MM.1S (cell line): ENCODE data around the gene AP1B1.

Experiments used
- DNase-seq: peaks from one replicate; pipeline ENCODE4 v3.0.0-alpha.2; 2015
- H2AFZ ChIP-seq: fragments of 300-600 bp; sonication (generic); 2 replicates; pipeline ENCODE4 v1.6.0; 2016; ENCODE audit warnings: antibody characterized with exemption, low read length
- H3F3A ChIP-seq: fragments of 300-600 bp; sonication (generic); 2 replicates; pipeline ENCODE4 v1.6.1; 2016; ENCODE audit warnings: mild to moderate bottlenecking, antibody characterized with exemption, low read length, moderate library complexity, mixed read lengths; ENCODE audit not compliant: insufficient read depth
- H3K27ac ChIP-seq: fragments of 300-600 bp; sonication (generic); 2 replicates; pipeline ENCODE4 v1.5.1; 2016; ENCODE audit warnings: mild to moderate bottlenecking, low read length
- H3K27me3 ChIP-seq: fragments of 300-600 bp; sonication (generic); replicated peaks from 2 replicates; pipeline ENCODE4 v1.6.0; 2016; ENCODE audit warnings: low read length; ENCODE audit not compliant: insufficient read depth
- H3K36me3 ChIP-seq: fragments of 300-600 bp; sonication (generic); replicated peaks from 2 replicates; pipeline ENCODE4 v1.6.1; 2016; ENCODE audit warnings: mild to moderate bottlenecking, low read length, mixed read lengths; ENCODE audit not compliant: insufficient read depth
- H3K4me1 ChIP-seq: fragments of 300-600 bp; sonication (generic); 2 replicates; pipeline ENCODE4 v1.6.1; 2016; ENCODE audit warnings: low read length, mixed read lengths
- H3K4me2 ChIP-seq: fragments of 300-600 bp; sonication (generic); 2 replicates; pipeline ENCODE4 v1.6.0; 2016; ENCODE audit warnings: low read depth, low read length
- H3K4me3 ChIP-seq: fragments of 300-600 bp; sonication (generic); 2 replicates; pipeline ENCODE4 v1.5.1; 2016; ENCODE audit warnings: low read length, mixed read lengths
- H3K79me2 ChIP-seq: fragments of 300-600 bp; sonication (generic); 2 replicates; pipeline ENCODE4 v1.6.1; 2016; ENCODE audit warnings: mixed run types, low read length, mixed read lengths
- H3K9ac ChIP-seq: fragments of 300-600 bp; sonication (generic); 2 replicates; pipeline ENCODE4 v1.6.1; 2016; ENCODE audit warnings: low read length, mixed read lengths
- H3K9me2 ChIP-seq: fragments of 300-600 bp; sonication (generic); replicated peaks from 2 replicates; pipeline ENCODE4 v1.6.1; 2016; ENCODE audit warnings: mild to moderate bottlenecking, low read length, mixed read lengths; ENCODE audit not compliant: insufficient read depth
- H3K9me3 ChIP-seq: fragments of 300-600 bp; sonication (generic); replicated peaks from 2 replicates; pipeline ENCODE4 v1.6.1; 2016; ENCODE audit warnings: mild to moderate bottlenecking, low read length, mixed read lengths; ENCODE audit not compliant: insufficient read depth
- H4K20me1 ChIP-seq: fragments of 300-600 bp; sonication (generic); 2 replicates; pipeline ENCODE4 v1.6.1; 2016; ENCODE audit warnings: mild to moderate bottlenecking, low read length, moderate library complexity, mixed read lengths; ENCODE audit not compliant: insufficient read depth
- CTCF ChIP-seq: fragments of 300-600 bp; sonication (generic); IDR thresholded peaks from 2 replicates; pipeline ENCODE4 v1.5.1; 2016; ENCODE audit warnings: antibody characterized with exemption, low read length, mixed read lengths
- EZH2 ChIP-seq: fragments of 300-600 bp; sonication (generic); optimal IDR thresholded peaks from 2 replicates; pipeline ENCODE3; 2017; ENCODE audit warnings: low read depth, mild to moderate bottlenecking, antibody characterized with exemption, low read length, mixed read lengths
- EZH2phosphoT487 ChIP-seq: fragments of 300-600 bp; sonication (generic); IDR thresholded peaks from 2 replicates; pipeline ENCODE4 v1.6.1; 2018; ENCODE audit warnings: antibody characterized with exemption, low read length

Gene AP1B1

GRCh38 chr22:29302402-29302680, 86.0 kb downstream of the AP1B1 start:
- Histone ChIP-seq H3K4me2 (no peak overlapping the region), H3K27ac (no peak overlapping the region), H2AFZ (no peak overlapping the region), H3K79me2 (no peaks in the 10 kb centered on the region), H3K36me3 (peaks cover 18% of the 10 kb centered on the region), H3F3A (peaks cover 39% of the 10 kb centered on the region), H3K9ac (no peak overlapping the region), H4K20me1 (no peaks in the 10 kb centered on the region), H3K27me3 (no peaks in the 10 kb centered on the region), H3K4me3 (no peak overlapping the region), H3K9me2 (no peaks in the 10 kb centered on the region), H3K9me3 (no peaks in the 10 kb centered on the region), H3K4me1 (no peaks in the 10 kb centered on the region)
- DNase-seq, result no peak
- TF ChIP-seq CTCF, result no peak

DNA sequence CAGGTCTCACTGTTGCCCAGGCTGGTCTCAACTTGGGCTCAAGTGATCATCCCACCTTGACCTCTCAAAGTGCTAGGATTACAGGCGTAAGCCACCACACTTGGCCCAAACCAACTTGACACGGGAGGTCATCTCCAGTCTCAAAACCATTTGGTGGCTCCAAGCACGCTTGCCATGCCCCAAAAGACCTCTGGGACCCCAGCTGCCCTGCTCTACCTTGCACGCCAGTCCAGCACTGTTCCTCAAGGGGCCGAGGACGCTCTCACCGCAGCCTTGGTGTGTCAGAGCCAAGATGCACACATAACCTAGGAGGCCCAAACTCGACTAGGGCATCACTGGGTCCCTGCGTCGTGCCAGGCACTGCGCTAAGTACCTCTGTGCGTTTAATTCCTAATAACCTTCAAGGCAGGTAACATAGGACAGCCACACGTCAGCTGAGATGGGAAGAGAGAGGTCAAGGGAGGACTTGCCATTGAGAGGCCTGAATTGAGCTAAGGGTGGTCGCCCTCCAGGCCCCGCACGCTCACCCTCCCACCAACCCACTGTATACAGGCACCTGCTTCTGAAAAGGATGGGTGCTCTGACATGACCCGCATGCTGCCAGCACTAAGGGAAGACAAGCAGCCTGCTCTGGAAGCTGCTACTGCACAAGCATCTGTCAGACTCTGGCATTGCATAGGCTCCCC, 86.5 kb downstream of the AP1B1 start:
- Histone ChIP-seq H3K4me3 (no peak overlapping the region), H3K27ac (no peak overlapping the region), H3K9me2 (no peaks in the 10 kb centered on the region), H3K27me3 (no peaks in the 10 kb centered on the region), H3K4me1 (no peaks in the 10 kb centered on the region), H4K20me1 (peaks cover 3% of the 10 kb centered on the region; the same call in 1 of the 2 replicates), H3K4me2 (no peak overlapping the region), H3F3A (peaks cover 40% of the 10 kb centered on the region), H3K9me3 (no peaks in the 10 kb centered on the region), H3K9ac (no peak overlapping the region), H3K79me2 (no peaks in the 10 kb centered on the region), H3K36me3 (peaks cover 23% of the 10 kb centered on the region), H2AFZ (no peak overlapping the region)
- no peak for DNase-seq
- TF ChIP-seq EZH2 (no peak), EZH2phosphoT487 (no peak), CTCF (no peak)

DNA sequence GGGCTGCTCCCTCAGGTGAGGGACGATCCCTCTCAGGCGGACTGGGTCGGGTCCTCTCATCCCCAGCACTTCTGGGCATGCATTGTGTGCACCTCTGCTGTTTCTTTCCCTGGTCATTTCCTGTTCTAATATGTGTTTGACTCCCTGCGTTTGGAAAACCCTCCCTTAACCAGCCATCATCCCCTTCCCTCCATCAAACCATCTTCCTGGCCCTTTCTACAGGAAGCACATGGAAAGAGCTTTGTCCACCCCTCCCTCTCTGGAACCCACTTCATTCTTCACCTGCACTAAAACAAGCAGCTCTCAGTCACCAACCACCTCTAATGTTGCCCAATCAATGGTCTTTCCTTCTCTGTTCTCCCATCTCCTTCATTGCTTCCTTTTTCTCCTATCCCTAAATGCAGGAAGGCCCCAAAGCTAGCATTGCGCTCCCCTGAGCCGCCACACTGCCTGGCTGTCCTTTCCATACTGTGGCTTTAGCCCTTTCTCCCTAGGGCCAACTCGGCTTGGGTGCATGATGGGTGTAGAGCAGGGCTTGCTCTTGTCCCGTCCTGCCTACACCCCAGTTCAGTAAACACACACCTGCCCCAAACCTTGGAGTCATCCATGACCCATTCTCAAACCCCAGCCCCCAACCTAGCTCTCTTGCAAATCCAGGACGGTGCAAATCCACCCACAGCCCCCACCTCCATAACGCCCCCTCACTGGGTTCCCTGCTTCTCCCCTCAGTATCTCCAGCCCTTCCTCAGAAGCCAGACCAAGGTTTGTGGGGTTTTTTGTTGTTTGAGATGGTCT, 87.4 kb downstream of the AP1B1 start:
- no peak overlapping the region for H2AFZ ChIP-seq
- no peaks in the 10 kb centered on the region for H3K79me2 ChIP-seq
- H3K36me3 ChIP-seq, result peaks cover 31% of the 10 kb centered on the region
- H3K4me2 ChIP-seq, result no peak overlapping the region
- no peaks in the 10 kb centered on the region for H3K9me2 ChIP-seq
- H3K4me3 ChIP-seq, result no peak overlapping the region
- H3K27me3 ChIP-seq, result no peaks in the 10 kb centered on the region
- H3F3A ChIP-seq, result peaks cover 48% of the 10 kb centered on the region
- no peaks in the 10 kb centered on the region for H3K4me1 ChIP-seq
- H3K9ac ChIP-seq, result no peak overlapping the region
- no peak for DNase-seq
- peaks cover 6% of the 10 kb centered on the region; the same call in 1 of the 2 replicates for H4K20me1 ChIP-seq
- H3K27ac ChIP-seq, result no peak overlapping the region
- TF ChIP-seq CTCF (no peak), EZH2 (no peak), EZH2phosphoT487 (no peak)
- no peaks in the 10 kb centered on the region for H3K9me3 ChIP-seq
